Karpas-422 (cell line): Measurements from ENCODE around the gene GH2. TPM values are rescaled to one million over a fixed set of nuclear protein-coding genes. Genes with fewer than 3 reads are reported as not detected.
"Not testable (repeated sequence)": the region's sequence is repeated elsewhere in the genome, so short reads cannot be mapped to it uniquely, and the experiment has no call there.

Experiments
- DNase-seq: peaks from one replicate; pipeline ENCODE4 v3.0.0-alpha.2; 2015
- H2AFZ ChIP-seq: fragments of 200-600 bp; sonication (generic); 2 replicates; pipeline ENCODE4 v1.6.1; 2014; ENCODE audit warnings: antibody characterized with exemption, low read length, mixed read lengths
- H3K27ac ChIP-seq: fragments of 200-600 bp; sonication (generic); 2 replicates; pipeline ENCODE4 v1.5.1; 2014; ENCODE audit warnings: mild to moderate bottlenecking, low read length, moderate library complexity
- H3K27me3 ChIP-seq: fragments of 200-600 bp; sonication (generic); 2 replicates; pipeline ENCODE4 v1.6.1; 2014; ENCODE audit warnings: low read length, mixed read lengths
- H3K36me3 ChIP-seq: fragments of 200-600 bp; sonication (generic); 2 replicates; pipeline ENCODE4 v1.6.1; 2014; ENCODE audit warnings: low read length, mixed read lengths; ENCODE audit not compliant: insufficient read depth
- H3K4me1 ChIP-seq: fragments of 200-600 bp; sonication (generic); 2 replicates; pipeline ENCODE4 v1.6.1; 2014; ENCODE audit warnings: mild to moderate bottlenecking, low read length, mixed read lengths
- H3K4me2 ChIP-seq: fragments of 200-600 bp; sonication (generic); 2 replicates; pipeline ENCODE4 v1.6.1; 2014; ENCODE audit warnings: low read length, low read depth, mild to moderate bottlenecking; ENCODE audit not compliant: poor library complexity, severe bottlenecking
- H3K4me3 ChIP-seq: fragments of 200-600 bp; sonication (generic); 2 replicates; pipeline ENCODE4 v1.5.1; 2014; ENCODE audit warnings: mild to moderate bottlenecking, antibody characterized with exemption, low read length, mixed read lengths
- H3K79me2 ChIP-seq: fragments of 200-600 bp; sonication (generic); 2 replicates; pipeline ENCODE4 v1.6.1; 2014; ENCODE audit warnings: mild to moderate bottlenecking, low read length, mixed read lengths
- H3K9ac ChIP-seq: fragments of 200-600 bp; sonication (generic); 2 replicates; pipeline ENCODE4 v1.6.0; 2014; ENCODE audit warnings: low read length
- H3K9me2 ChIP-seq: fragments of 200-600 bp; sonication (generic), shearing (Covaris generic); replicated peaks from 2 replicates; pipeline ENCODE4 v1.6.0; 2014; ENCODE audit warnings: mild to moderate bottlenecking, low read length, moderate library complexity; ENCODE audit not compliant: insufficient read depth
- H3K9me3 ChIP-seq: fragments of 300-700, 200-600 bp; sonication (generic); 2 replicates; pipeline ENCODE4 v1.6.1; 2014; ENCODE audit warnings: low read length, mixed read lengths
- H4K20me1 ChIP-seq: fragments of 200-600 bp; sonication (generic); 2 replicates; pipeline ENCODE4 v1.6.1; 2014; ENCODE audit warnings: mild to moderate bottlenecking, antibody characterized with exemption, low read length, low read depth; ENCODE audit not compliant: insufficient read depth
- total RNA-seq: library from RNA; depleted of rRNA; stranded (reverse); fragments of >200 nt; shearing (Covaris generic); gene quantifications from 2 replicates; pipeline ENCODE4 v1.2.3, GENCODE V29; 2014; ENCODE audit warnings: low replicate concordance

GH2 gene
- total RNA-seq, 1 experiment from 2014 or later, result not detected

- H3K9me3 ChIP-seq, H3K27ac ChIP-seq, H3K36me3 ChIP-seq, H3K9ac ChIP-seq, H3K79me2 ChIP-seq, H3K9me2 ChIP-seq, H3K4me3 ChIP-seq, H2AFZ ChIP-seq, H3K4me1 ChIP-seq, H4K20me1 ChIP-seq, H3K27me3 ChIP-seq, H3K4me2 ChIP-seq: not testable (repeated sequence)
- peak; percentile 53 for DNase-seq
Measured at GRCh38 chr17:63892316-63893037, 10.7 kb upstream of the GH2 start.

GRCh38 chr17:63889026-63889848, 7.5 kb upstream of the GH2 start:
- H3K9me2 ChIP-seq, H3K4me3 ChIP-seq, H2AFZ ChIP-seq, H3K9ac ChIP-seq, H3K27ac ChIP-seq, H4K20me1 ChIP-seq, H3K4me1 ChIP-seq, H3K36me3 ChIP-seq, H3K9me3 ChIP-seq, H3K4me2 ChIP-seq, H3K27me3 ChIP-seq, H3K79me2 ChIP-seq: not testable (repeated sequence)
- DNase-seq, result peak; percentile 75

GRCh38 chr17:63885119-63885518, 3.4 kb upstream of the GH2 start:
- not testable (repeated sequence) for H4K20me1 ChIP-seq, DNase-seq, H3K9me3 ChIP-seq, H3K4me3 ChIP-seq, H3K27ac ChIP-seq, H3K27me3 ChIP-seq, H3K4me1 ChIP-seq, H3K9ac ChIP-seq, H3K36me3 ChIP-seq, H2AFZ ChIP-seq, H3K4me2 ChIP-seq, H3K79me2 ChIP-seq, H3K9me2 ChIP-seq

- H4K20me1 ChIP-seq, DNase-seq, H3K4me2 ChIP-seq, H3K9me2 ChIP-seq, H3K36me3 ChIP-seq, H3K9me3 ChIP-seq, H2AFZ ChIP-seq, H3K27ac ChIP-seq, H3K9ac ChIP-seq, H3K4me3 ChIP-seq, H3K4me1 ChIP-seq, H3K27me3 ChIP-seq, H3K79me2 ChIP-seq: not testable (repeated sequence)
Measured at GRCh38 chr17:63882626-63883126, 932 bp upstream of the GH2 start.

GRCh38 chr17:63881337-63881736, 407 bp downstream of the GH2 start:
- H3K27me3 ChIP-seq, H3K4me2 ChIP-seq, H2AFZ ChIP-seq, H3K9me3 ChIP-seq, H3K9me2 ChIP-seq, H3K9ac ChIP-seq, H3K36me3 ChIP-seq, DNase-seq, H3K79me2 ChIP-seq, H3K27ac ChIP-seq, H4K20me1 ChIP-seq, H3K4me1 ChIP-seq, H3K4me3 ChIP-seq: not testable (repeated sequence)

GRCh38 chr17:63880706-63881105, 1.0 kb downstream of the GH2 start:
- Histone ChIP-seq H3K4me2 (no peak overlapping the region), H4K20me1 (no peaks in the 10 kb centered on the region), H3K9ac (no peak overlapping the region), H2AFZ (no peak overlapping the region), H3K27me3 (no peaks in the 10 kb centered on the region), H3K79me2 (no peaks in the 10 kb centered on the region), H3K4me1 (no peaks in the 10 kb centered on the region), H3K27ac (no peak overlapping the region), H3K4me3 (no peak overlapping the region), H3K36me3 (no peaks in the 10 kb centered on the region), H3K9me2 (no peaks in the 10 kb centered on the region), H3K9me3 (no peaks in the 10 kb centered on the region)
- no peak for DNase-seq

- DNase-seq, H3K79me2 ChIP-seq, H3K27ac ChIP-seq, H3K4me3 ChIP-seq, H3K9me2 ChIP-seq, H3K9me3 ChIP-seq, H3K4me1 ChIP-seq, H2AFZ ChIP-seq, H3K9ac ChIP-seq, H3K4me2 ChIP-seq, H3K27me3 ChIP-seq, H3K36me3 ChIP-seq, H4K20me1 ChIP-seq: not testable (repeated sequence)
Measured at GRCh38 chr17:63878413-63878812, 3.3 kb downstream of the GH2 start.

- DNase-seq, H3K9me3 ChIP-seq, H3K9ac ChIP-seq, H3K36me3 ChIP-seq, H3K9me2 ChIP-seq, H3K79me2 ChIP-seq, H3K4me2 ChIP-seq, H3K27me3 ChIP-seq, H3K4me3 ChIP-seq, H3K4me1 ChIP-seq, H3K27ac ChIP-seq, H4K20me1 ChIP-seq, H2AFZ ChIP-seq: not testable (repeated sequence)
Measured at GRCh38 chr17:63874693-63875092, 7.1 kb downstream of the GH2 start.
